GM18526 (cell line): ENCODE results near the gene FAM177B.

Source experiments
- POLR2A ChIP-seq: IDR thresholded peaks from 3 replicates; pipeline ENCODE4 v1.6.1; 2011; ENCODE audit not compliant: insufficient read length; ENCODE audit errors: extremely low read depth

The FAM177B gene

GRCh38 chr1:222798116-222798515 lies 61.1 kb downstream of the FAM177B start:
- TF ChIP-seq POLR2A = no peak

- TF ChIP-seq POLR2A = no peak
Observed at GRCh38 chr1:222798975-222799374, 62.0 kb downstream of the FAM177B start.
